Measurements from ENCODE around the gene CDH26.

DNA sequence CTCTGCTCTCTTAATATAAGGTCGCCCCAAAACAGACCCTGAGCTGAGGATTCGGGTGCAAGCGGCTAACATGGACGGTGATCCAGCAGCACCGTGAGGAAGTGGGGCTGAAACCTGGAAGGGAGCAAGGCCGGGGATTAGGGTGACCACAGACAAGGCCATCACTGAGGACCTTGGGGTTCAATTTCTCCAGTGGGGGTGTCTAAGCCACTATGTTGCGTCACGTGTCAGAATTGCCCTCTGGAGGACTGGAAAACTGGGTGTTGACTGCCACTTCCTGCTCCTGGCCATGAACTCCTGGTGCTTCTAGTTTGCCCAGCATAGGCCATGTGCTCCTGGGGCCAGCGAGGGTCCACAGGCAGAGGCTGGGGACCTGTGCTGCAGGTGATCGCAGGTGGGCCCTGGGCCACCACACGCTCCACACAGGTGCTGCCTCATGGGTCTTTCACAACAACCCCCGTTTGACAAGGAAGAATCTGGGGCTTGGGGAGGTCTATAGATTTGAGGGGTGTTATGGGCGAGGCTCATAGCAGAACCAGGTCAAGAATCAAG, 101.9 kb downstream of the CDH26 start:
- TF ChIP-seq, protein P1, sequence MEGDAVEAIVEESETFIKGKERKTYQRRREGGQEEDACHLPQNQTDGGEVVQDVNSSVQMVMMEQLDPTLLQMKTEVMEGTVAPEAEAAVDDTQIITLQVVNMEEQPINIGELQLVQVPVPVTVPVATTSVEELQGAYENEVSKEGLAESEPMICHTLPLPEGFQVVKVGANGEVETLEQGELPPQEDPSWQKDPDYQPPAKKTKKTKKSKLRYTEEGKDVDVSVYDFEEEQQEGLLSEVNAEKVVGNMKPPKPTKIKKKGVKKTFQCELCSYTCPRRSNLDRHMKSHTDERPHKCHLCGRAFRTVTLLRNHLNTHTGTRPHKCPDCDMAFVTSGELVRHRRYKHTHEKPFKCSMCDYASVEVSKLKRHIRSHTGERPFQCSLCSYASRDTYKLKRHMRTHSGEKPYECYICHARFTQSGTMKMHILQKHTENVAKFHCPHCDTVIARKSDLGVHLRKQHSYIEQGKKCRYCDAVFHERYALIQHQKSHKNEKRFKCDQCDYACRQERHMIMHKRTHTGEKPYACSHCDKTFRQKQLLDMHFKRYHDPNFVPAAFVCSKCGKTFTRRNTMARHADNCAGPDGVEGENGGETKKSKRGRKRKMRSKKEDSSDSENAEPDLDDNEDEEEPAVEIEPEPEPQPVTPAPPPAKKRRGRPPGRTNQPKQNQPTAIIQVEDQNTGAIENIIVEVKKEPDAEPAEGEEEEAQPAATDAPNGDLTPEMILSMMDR (IDR thresholded peaks at IDR 0.05; ENCODE audit: low read depth, low read length), result no peak
- no peak for TF ChIP-seq EZH2phosphoT487 (IDR thresholded peaks at IDR 0.05; ENCODE audit: low read depth)
